Right lobe of liver (tissue), 4 donors: ENCODE measurements around the gene OSBPL3.

Experiments
- POLR2A ChIP-seq: fragments of 450-650 bp; IDR thresholded peaks from one replicate; pipeline ENCODE4 v1.6.1; 2017; ENCODE audit warnings: antibody characterized with exemption, mild to moderate bottlenecking
- TF ChIP-seq, protein P1 (sequence below), 4 donors: fragments of 200-600 bp in 3 of 4; fragments of 450-650 bp in 1 of 4; IDR thresholded peaks; one replicate each; pipeline versions ENCODE4 v1.5.1 to v1.8.0; 2016 to 2022; ENCODE audit warnings: antibody characterized with exemption in 4 of 4, mild to moderate bottlenecking in 2 of 4
- donor health status: DM: no; HTN: no; CAD: no.
- donor health status: DM: no; HTN: no; CAD: no.
- donor health status: DM: no; HTN: yes; CAD: no.

DNA sequence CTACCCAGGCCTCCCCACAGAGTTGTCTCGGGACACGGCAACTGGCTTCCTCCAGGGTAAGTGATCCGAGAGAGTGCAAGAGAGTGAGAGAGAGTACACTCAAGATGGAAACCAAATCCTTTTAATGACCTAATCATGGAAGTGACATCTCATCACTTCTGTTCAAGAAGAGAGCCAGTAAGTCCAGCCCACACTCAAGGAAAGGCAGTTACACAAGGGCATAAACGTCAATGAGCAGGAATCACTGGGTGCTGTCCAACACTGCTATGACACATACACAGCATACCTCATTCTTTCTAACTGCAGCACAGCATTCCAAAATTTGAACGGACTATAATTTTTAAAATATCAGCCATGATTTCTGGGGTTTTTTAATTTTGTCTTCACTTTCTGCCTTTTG lies 29.3 kb upstream of the OSBPL3 start:
- TF ChIP-seq, protein P1, sequence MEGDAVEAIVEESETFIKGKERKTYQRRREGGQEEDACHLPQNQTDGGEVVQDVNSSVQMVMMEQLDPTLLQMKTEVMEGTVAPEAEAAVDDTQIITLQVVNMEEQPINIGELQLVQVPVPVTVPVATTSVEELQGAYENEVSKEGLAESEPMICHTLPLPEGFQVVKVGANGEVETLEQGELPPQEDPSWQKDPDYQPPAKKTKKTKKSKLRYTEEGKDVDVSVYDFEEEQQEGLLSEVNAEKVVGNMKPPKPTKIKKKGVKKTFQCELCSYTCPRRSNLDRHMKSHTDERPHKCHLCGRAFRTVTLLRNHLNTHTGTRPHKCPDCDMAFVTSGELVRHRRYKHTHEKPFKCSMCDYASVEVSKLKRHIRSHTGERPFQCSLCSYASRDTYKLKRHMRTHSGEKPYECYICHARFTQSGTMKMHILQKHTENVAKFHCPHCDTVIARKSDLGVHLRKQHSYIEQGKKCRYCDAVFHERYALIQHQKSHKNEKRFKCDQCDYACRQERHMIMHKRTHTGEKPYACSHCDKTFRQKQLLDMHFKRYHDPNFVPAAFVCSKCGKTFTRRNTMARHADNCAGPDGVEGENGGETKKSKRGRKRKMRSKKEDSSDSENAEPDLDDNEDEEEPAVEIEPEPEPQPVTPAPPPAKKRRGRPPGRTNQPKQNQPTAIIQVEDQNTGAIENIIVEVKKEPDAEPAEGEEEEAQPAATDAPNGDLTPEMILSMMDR (IDR thresholded peaks at IDR 0.05), result no peak
- TF ChIP-seq POLR2A, result no peak
